GM13977 (cell line): ENCODE results near the gene STX2.

Experiments used
- DNase-seq: peaks from one replicate; pipeline ENCODE4 v3.0.0; 2012; ENCODE audit warnings: low spot score
- in situ Hi-C: fragments of 300-500 bp; cut with MboI; formaldehyde crosslinking; loops from one replicate; pipeline ENCODE4 v1.12.0; 2022; ENCODE audit warnings: low sequenced_read_pairs, low pct_unique_long_range_greater_than_20kb, mixed read lengths, inconsistent platforms; ENCODE audit not compliant: unreplicated experiment
- TF ChIP-seq, protein P1 (sequence below): IDR thresholded peaks from 2 replicates; pipeline ENCODE4 v1.5.1; 2012; ENCODE audit warnings: mild to moderate bottlenecking, control low read depth; ENCODE audit not compliant: insufficient read depth; ENCODE audit errors: extremely low read depth, missing control alignments

The STX2 gene

GRCh38 chr12:130743176-130743575 is 95.9 kb downstream of the STX2 start:
- no peak for DNase-seq
- in situ Hi-C loops: no loop called here
- TF ChIP-seq, protein P1, sequence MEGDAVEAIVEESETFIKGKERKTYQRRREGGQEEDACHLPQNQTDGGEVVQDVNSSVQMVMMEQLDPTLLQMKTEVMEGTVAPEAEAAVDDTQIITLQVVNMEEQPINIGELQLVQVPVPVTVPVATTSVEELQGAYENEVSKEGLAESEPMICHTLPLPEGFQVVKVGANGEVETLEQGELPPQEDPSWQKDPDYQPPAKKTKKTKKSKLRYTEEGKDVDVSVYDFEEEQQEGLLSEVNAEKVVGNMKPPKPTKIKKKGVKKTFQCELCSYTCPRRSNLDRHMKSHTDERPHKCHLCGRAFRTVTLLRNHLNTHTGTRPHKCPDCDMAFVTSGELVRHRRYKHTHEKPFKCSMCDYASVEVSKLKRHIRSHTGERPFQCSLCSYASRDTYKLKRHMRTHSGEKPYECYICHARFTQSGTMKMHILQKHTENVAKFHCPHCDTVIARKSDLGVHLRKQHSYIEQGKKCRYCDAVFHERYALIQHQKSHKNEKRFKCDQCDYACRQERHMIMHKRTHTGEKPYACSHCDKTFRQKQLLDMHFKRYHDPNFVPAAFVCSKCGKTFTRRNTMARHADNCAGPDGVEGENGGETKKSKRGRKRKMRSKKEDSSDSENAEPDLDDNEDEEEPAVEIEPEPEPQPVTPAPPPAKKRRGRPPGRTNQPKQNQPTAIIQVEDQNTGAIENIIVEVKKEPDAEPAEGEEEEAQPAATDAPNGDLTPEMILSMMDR: no peak

GRCh38 chr12:130742716-130743115 is 96.3 kb downstream of the STX2 start:
- TF ChIP-seq, protein P1: no peak
- DNase-seq: no peak
- in situ Hi-C loops: no loop called here

DNA sequence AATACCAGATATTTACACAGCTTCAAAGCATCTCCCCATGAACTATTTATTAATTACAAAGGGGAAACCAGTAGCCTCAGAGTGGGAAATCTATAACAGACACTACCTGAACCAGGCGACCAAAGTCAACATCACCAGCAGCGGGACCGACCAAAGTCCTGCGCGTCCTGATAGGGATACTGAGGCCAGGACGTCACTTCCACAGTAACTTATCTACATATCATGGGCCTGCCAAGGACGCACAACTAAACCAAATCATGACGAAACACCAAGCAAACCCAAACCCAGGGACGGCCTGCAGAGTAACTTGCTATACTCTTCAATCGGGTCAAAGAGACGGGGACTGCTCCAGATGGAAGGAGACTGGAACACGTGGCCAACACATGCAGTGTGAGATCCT is 96.9 kb downstream of the STX2 start:
- in situ Hi-C loops: no loop called here
- DNase-seq: no peak
- TF ChIP-seq, protein P1: no peak
